Measurements from ENCODE around the gene CYP2A7.
"Not testable (repeated sequence)": the region's sequence is repeated elsewhere in the genome, so short reads cannot be mapped to it uniquely, and the experiment has no call there.

CYP2A7 gene

GRCh38 chr19:40873873-40874272 is 8.2 kb downstream of the CYP2A7 start:
- H3K9me3 ChIP-seq (ENCODE audit: control insufficient read depth, low read length); H3K4me1 ChIP-seq (ENCODE audit: control insufficient read depth, insufficient read depth, low read length, poor library complexity, severe bottlenecking); H3K27ac ChIP-seq (ENCODE audit: insufficient read depth, low read length, poor library complexity, severe bottlenecking); H3K4me3 ChIP-seq (ENCODE audit: insufficient read depth, low read depth, low read length, poor library complexity, severe bottlenecking); H3K36me3 ChIP-seq (ENCODE audit: control insufficient read depth, insufficient read depth, low read length); H3K27me3 ChIP-seq (replicated peaks; ENCODE audit: control insufficient read depth, insufficient read depth, low read length, poor library complexity, severe bottlenecking); DNase-seq: not testable (repeated sequence)

GRCh38 chr19:40872209-40872608 is 9.8 kb downstream of the CYP2A7 start:
- peaks cover 4% of the 10 kb centered on the region for H3K4me1 ChIP-seq (ENCODE audit: control insufficient read depth, insufficient read depth, low read length, poor library complexity, severe bottlenecking)
- no peak for DNase-seq
- no peaks in the 10 kb centered on the region for H3K9me3 ChIP-seq (ENCODE audit: control insufficient read depth, low read length)
- H3K4me3 ChIP-seq (ENCODE audit: insufficient read depth, low read depth, low read length, poor library complexity, severe bottlenecking) = no peak overlapping the region
- H3K27me3 ChIP-seq (replicated peaks; ENCODE audit: control insufficient read depth, insufficient read depth, low read length, poor library complexity, severe bottlenecking) = no peaks in the 10 kb centered on the region
- no peaks in the 10 kb centered on the region for H3K36me3 ChIP-seq (ENCODE audit: control insufficient read depth, insufficient read depth, low read length)
- no peak overlapping the region for H3K27ac ChIP-seq (ENCODE audit: insufficient read depth, low read length, poor library complexity, severe bottlenecking)

- Histone ChIP-seq H3K27ac (ENCODE audit: insufficient read depth, low read length, poor library complexity, severe bottlenecking) (no peak overlapping the region), H3K4me1 (ENCODE audit: control insufficient read depth, insufficient read depth, low read length, poor library complexity, severe bottlenecking) (no peaks in the 10 kb centered on the region), H3K36me3 (ENCODE audit: control insufficient read depth, insufficient read depth, low read length) (no peaks in the 10 kb centered on the region), H3K4me3 (ENCODE audit: insufficient read depth, low read depth, low read length, poor library complexity, severe bottlenecking) (no peak overlapping the region), H3K27me3 (replicated peaks; ENCODE audit: control insufficient read depth, insufficient read depth, low read length, poor library complexity, severe bottlenecking) (no peaks in the 10 kb centered on the region), H3K9me3 (ENCODE audit: control insufficient read depth, low read length) (no peaks in the 10 kb centered on the region)
- DNase-seq = no peak
These were observed 14.3 kb downstream of the CYP2A7 start for GRCh38 chr19:40867701-40868100.

- not testable (repeated sequence) for H3K4me3 ChIP-seq (ENCODE audit: insufficient read depth, low read depth, low read length, poor library complexity, severe bottlenecking); H3K27ac ChIP-seq (ENCODE audit: insufficient read depth, low read length, poor library complexity, severe bottlenecking); H3K4me1 ChIP-seq (ENCODE audit: control insufficient read depth, insufficient read depth, low read length, poor library complexity, severe bottlenecking); H3K36me3 ChIP-seq (ENCODE audit: control insufficient read depth, insufficient read depth, low read length); H3K9me3 ChIP-seq (ENCODE audit: control insufficient read depth, low read length); H3K27me3 ChIP-seq (replicated peaks; ENCODE audit: control insufficient read depth, insufficient read depth, low read length, poor library complexity, severe bottlenecking); DNase-seq
These were observed 17.1 kb downstream of the CYP2A7 start for GRCh38 chr19:40864739-40865496.

- Histone ChIP-seq H3K27me3 (replicated peaks; ENCODE audit: control insufficient read depth, insufficient read depth, low read length, poor library complexity, severe bottlenecking) (no peaks in the 10 kb centered on the region), H3K36me3 (ENCODE audit: control insufficient read depth, insufficient read depth, low read length) (no peaks in the 10 kb centered on the region), H3K4me1 (ENCODE audit: control insufficient read depth, insufficient read depth, low read length, poor library complexity, severe bottlenecking) (no peaks in the 10 kb centered on the region), H3K27ac (ENCODE audit: insufficient read depth, low read length, poor library complexity, severe bottlenecking) (no peak overlapping the region), H3K4me3 (ENCODE audit: insufficient read depth, low read depth, low read length, poor library complexity, severe bottlenecking) (no peak overlapping the region), H3K9me3 (ENCODE audit: control insufficient read depth, low read length) (no peaks in the 10 kb centered on the region)
- DNase-seq = no peak
These were observed 19.2 kb downstream of the CYP2A7 start for GRCh38 chr19:40862785-40863184.

GRCh38 chr19:40862333-40862732 is 19.7 kb downstream of the CYP2A7 start:
- H3K27me3 ChIP-seq (replicated peaks; ENCODE audit: control insufficient read depth, insufficient read depth, low read length, poor library complexity, severe bottlenecking) = no peaks in the 10 kb centered on the region
- no peaks in the 10 kb centered on the region for H3K4me1 ChIP-seq (ENCODE audit: control insufficient read depth, insufficient read depth, low read length, poor library complexity, severe bottlenecking)
- no peak for DNase-seq
- no peaks in the 10 kb centered on the region for H3K9me3 ChIP-seq (ENCODE audit: control insufficient read depth, low read length)
- H3K27ac ChIP-seq (ENCODE audit: insufficient read depth, low read length, poor library complexity, severe bottlenecking) = no peak overlapping the region
- no peaks in the 10 kb centered on the region for H3K36me3 ChIP-seq (ENCODE audit: control insufficient read depth, insufficient read depth, low read length)
- H3K4me3 ChIP-seq (ENCODE audit: insufficient read depth, low read depth, low read length, poor library complexity, severe bottlenecking) = no peak overlapping the region

- H3K4me1 ChIP-seq (ENCODE audit: control insufficient read depth, insufficient read depth, low read length, poor library complexity, severe bottlenecking) = no peaks in the 10 kb centered on the region
These were observed 23.9 kb downstream of the CYP2A7 start for GRCh38 chr19:40858109-40858508.

GRCh38 chr19:40852467-40853152 is 29.4 kb downstream of the CYP2A7 start:
- not testable (repeated sequence) for DNase-seq; H3K4me3 ChIP-seq (ENCODE audit: insufficient read depth, low read depth, low read length, poor library complexity, severe bottlenecking); H3K36me3 ChIP-seq (ENCODE audit: control insufficient read depth, insufficient read depth, low read length); H3K9me3 ChIP-seq (ENCODE audit: control insufficient read depth, low read length); H3K27me3 ChIP-seq (replicated peaks; ENCODE audit: control insufficient read depth, insufficient read depth, low read length, poor library complexity, severe bottlenecking); H3K4me1 ChIP-seq (ENCODE audit: control insufficient read depth, insufficient read depth, low read length, poor library complexity, severe bottlenecking); H3K27ac ChIP-seq (ENCODE audit: insufficient read depth, low read length, poor library complexity, severe bottlenecking)

More at GRCh38 chr19:40858109-40858508, 23.9 kb downstream of the CYP2A7 start:
- Histone ChIP-seq H3K27me3 (replicated peaks; ENCODE audit: control insufficient read depth, insufficient read depth, low read length, poor library complexity, severe bottlenecking) (no peaks in the 10 kb centered on the region), H3K36me3 (ENCODE audit: control insufficient read depth, insufficient read depth, low read length) (no peaks in the 10 kb centered on the region), H3K27ac (ENCODE audit: insufficient read depth, low read length, poor library complexity, severe bottlenecking) (no peak overlapping the region), H3K4me3 (ENCODE audit: insufficient read depth, low read depth, low read length, poor library complexity, severe bottlenecking) (no peak overlapping the region), H3K9me3 (ENCODE audit: control insufficient read depth, low read length) (no peaks in the 10 kb centered on the region)
- no peak for DNase-seq

GRCh38 chr19:40850277-40850676 is 31.8 kb downstream of the CYP2A7 start, which contains the start of gene CYP2A6:
Gene CYP2A6 (minus strand): TSS chr19:40850447. CDS start chr19:40850426, 21 bp downstream.
- not testable (repeated sequence) for H3K27me3 ChIP-seq (replicated peaks; ENCODE audit: control insufficient read depth, insufficient read depth, low read length, poor library complexity, severe bottlenecking); H3K36me3 ChIP-seq (ENCODE audit: control insufficient read depth, insufficient read depth, low read length); H3K4me1 ChIP-seq (ENCODE audit: control insufficient read depth, insufficient read depth, low read length, poor library complexity, severe bottlenecking); H3K27ac ChIP-seq (ENCODE audit: insufficient read depth, low read length, poor library complexity, severe bottlenecking); DNase-seq; H3K9me3 ChIP-seq (ENCODE audit: control insufficient read depth, low read length); H3K4me3 ChIP-seq (ENCODE audit: insufficient read depth, low read depth, low read length, poor library complexity, severe bottlenecking)

- not testable (repeated sequence) for H3K27me3 ChIP-seq (replicated peaks; ENCODE audit: control insufficient read depth, insufficient read depth, low read length, poor library complexity, severe bottlenecking); DNase-seq; H3K4me3 ChIP-seq (ENCODE audit: insufficient read depth, low read depth, low read length, poor library complexity, severe bottlenecking)
These were observed 35.3 kb downstream of the CYP2A7 start for GRCh38 chr19:40846722-40847121.

More at GRCh38 chr19:40846722-40847121, 35.3 kb downstream of the CYP2A7 start:
- H3K27ac ChIP-seq (ENCODE audit: insufficient read depth, low read length, poor library complexity, severe bottlenecking); H3K9me3 ChIP-seq (ENCODE audit: control insufficient read depth, low read length); H3K4me1 ChIP-seq (ENCODE audit: control insufficient read depth, insufficient read depth, low read length, poor library complexity, severe bottlenecking); H3K36me3 ChIP-seq (ENCODE audit: control insufficient read depth, insufficient read depth, low read length): not testable (repeated sequence)

All from effector memory CD4-positive, alpha-beta T cell (primary cell).